GM12878 (cell line): ENCODE measurements around the gene TPGS1. TPM values are rescaled to one million over a fixed set of nuclear protein-coding genes. Genes with fewer than 3 reads are reported as not detected.

Experiments
- BRCA1 ChIP-seq: IDR thresholded peaks from 2 replicates; pipeline ENCODE4 v1.6.1; 2011; ENCODE audit warnings: low read depth, low read length, improper control_type of control experiment
- CREB1 ChIP-seq: IDR thresholded peaks from 2 replicates; pipeline ENCODE4 v1.6.1; 2012; ENCODE audit warnings: low read depth, mild to moderate bottlenecking, inconsistent platforms
- EED ChIP-seq: sonication (generic); IDR thresholded peaks from 2 replicates; pipeline ENCODE4 v1.6.1; 2016; ENCODE audit warnings: antibody characterized with exemption, low read depth
- HCFC1 ChIP-seq: fragments of 150-350 bp; IDR thresholded peaks from 2 replicates; pipeline ENCODE4 v1.6.1; 2014; ENCODE audit warnings: low read length
- HDAC6 ChIP-seq: fragments of 200-600 bp; sonication (generic); IDR thresholded peaks from one replicate; pipeline ENCODE4 v1.8.0; 2017; ENCODE audit warnings: antibody characterized with exemption; ENCODE audit not compliant: unreplicated experiment
- MYC ChIP-seq: IDR thresholded peaks from 2 replicates; pipeline ENCODE4 v1.6.1; 2011; ENCODE audit warnings: mild to moderate bottlenecking, low read length, moderate library complexity, inconsistent platforms; ENCODE audit not compliant: insufficient read depth, insufficient replicate concordance, insufficient read length, severe bottlenecking
- RUNX3 ChIP-seq: IDR thresholded peaks from 2 replicates; pipeline ENCODE4 v1.6.1; 2012; ENCODE audit warnings: low read length, inconsistent platforms
- SIX5 ChIP-seq: IDR thresholded peaks from 2 replicates; pipeline ENCODE4 v1.6.1; 2011; ENCODE audit warnings: mild to moderate bottlenecking, low read depth, low read length, moderate library complexity; ENCODE audit not compliant: severe bottlenecking
- SMC3 ChIP-seq: IDR thresholded peaks from 2 replicates; pipeline ENCODE4 v1.6.1; 2011; ENCODE audit warnings: low read length, improper control_type of control experiment, borderline replicate concordance
- STAT3 ChIP-seq: IDR thresholded peaks from 2 replicates; pipeline ENCODE4 v1.6.1; 2011; ENCODE audit warnings: low read depth, low read length, improper control_type of control experiment
- TBL1XR1 ChIP-seq: IDR thresholded peaks from 2 replicates; pipeline ENCODE4 v1.6.1; 2012; ENCODE audit warnings: low read depth, low read length, improper control_type of control experiment
- polyA plus RNA-seq, 11 experiments: library from polyadenylated mRNA; depleted of rRNA in 4 of 11; unstranded in 6 of 11; stranded (reverse) in 5 of 11; fragments of >200 nt; fragmentation: Nextera tagmentation in 4 of 11; fragmentation: Illumina TruSeq in 1 of 11; extraction: Ambion mirVana in 4 of 11; extraction: Trizol in 1 of 11; gene quantifications; 1 replicate in 1 of 11; 2 replicates in 10 of 11; pipeline versions ENCODE4 v1.2.1 to v1.2.3, GENCODE V29; 2011 to 2016; ENCODE audit warnings: inconsistent platforms in 2 of 11, missing spikeins in 2 of 11, low read depth in 1 of 11
- total RNA-seq, 4 experiments: library from RNA; depleted of rRNA in 3 of 4; stranded (reverse); fragments of >200 nt in 3 of 4; fragmentation: Illumina TruSeq in 1 of 4; extraction: Trizol in 1 of 4; gene quantifications; 2 replicates each; pipeline versions ENCODE4 v1.2.1 to v1.2.3, GENCODE V29; 2013 to 2021
- TF ChIP-seq, protein P1 (sequence below), 3 experiments: IDR thresholded peaks in 2 of 3; conservative IDR thresholded peaks in 1 of 3; 2 replicates each; pipeline ENCODE4 v1.5.1; 2011; ENCODE audit warnings: low read depth in 3 of 3, low read length in 3 of 3, mild to moderate bottlenecking in 3 of 3, control low read depth in 2 of 3, moderate library complexity in 2 of 3, inconsistent platforms in 1 of 3, mixed read lengths in 1 of 3; ENCODE audit not compliant: control insufficient read depth in 2 of 3, insufficient read depth in 1 of 3; ENCODE audit errors: extremely low read depth in 1 of 3
- TF ChIP-seq, protein P2 (sequence below): fragments of 450-650 bp; IDR thresholded peaks from 2 replicates; pipeline ENCODE4 v1.6.1; 2014; ENCODE audit warnings: mild to moderate bottlenecking
- TF ChIP-seq, protein P3 (sequence below): IDR thresholded peaks from 2 replicates; pipeline ENCODE4 v1.6.1; 2011; ENCODE audit warnings: low read depth, low read length, improper control_type of control experiment, borderline replicate concordance
- TF ChIP-seq, protein P4 (sequence below): fragments of 150-350 bp; IDR thresholded peaks from 2 replicates; pipeline ENCODE4 v1.6.1; 2014; ENCODE audit warnings: mild to moderate bottlenecking, low read depth, low read length
- TF ChIP-seq, protein P5 (sequence below): IDR thresholded peaks from 2 replicates; pipeline ENCODE4 v1.6.1; 2011; ENCODE audit warnings: borderline replicate concordance, low read depth, mild to moderate bottlenecking, moderate library complexity, low read length; ENCODE audit not compliant: insufficient read depth, poor library complexity, severe bottlenecking
- TF ChIP-seq, protein P6 (sequence below): IDR thresholded peaks from 2 replicates; pipeline ENCODE4 v1.6.1; 2011; ENCODE audit warnings: borderline replicate concordance, low read depth, mild to moderate bottlenecking, moderate library complexity, mixed read lengths, low read length; ENCODE audit not compliant: insufficient read depth; ENCODE audit errors: extremely low read length
- TF ChIP-seq, protein P7 (sequence below): fragments of 450-650 bp; IDR thresholded peaks from 2 replicates; pipeline ENCODE4 v1.6.1; 2017; ENCODE audit warnings: mild to moderate bottlenecking, low read depth, inconsistent platforms; ENCODE audit not compliant: poor library complexity, severe bottlenecking

Gene TPGS1
- total and polyA plus RNA-seq, 10 of the 15 experiments (the other 5 are each of a cell fraction or from before 2014, with no cell fraction given), result 0.24 to 24.7 (median 7.7) TPM; not detected in 2

DNA sequence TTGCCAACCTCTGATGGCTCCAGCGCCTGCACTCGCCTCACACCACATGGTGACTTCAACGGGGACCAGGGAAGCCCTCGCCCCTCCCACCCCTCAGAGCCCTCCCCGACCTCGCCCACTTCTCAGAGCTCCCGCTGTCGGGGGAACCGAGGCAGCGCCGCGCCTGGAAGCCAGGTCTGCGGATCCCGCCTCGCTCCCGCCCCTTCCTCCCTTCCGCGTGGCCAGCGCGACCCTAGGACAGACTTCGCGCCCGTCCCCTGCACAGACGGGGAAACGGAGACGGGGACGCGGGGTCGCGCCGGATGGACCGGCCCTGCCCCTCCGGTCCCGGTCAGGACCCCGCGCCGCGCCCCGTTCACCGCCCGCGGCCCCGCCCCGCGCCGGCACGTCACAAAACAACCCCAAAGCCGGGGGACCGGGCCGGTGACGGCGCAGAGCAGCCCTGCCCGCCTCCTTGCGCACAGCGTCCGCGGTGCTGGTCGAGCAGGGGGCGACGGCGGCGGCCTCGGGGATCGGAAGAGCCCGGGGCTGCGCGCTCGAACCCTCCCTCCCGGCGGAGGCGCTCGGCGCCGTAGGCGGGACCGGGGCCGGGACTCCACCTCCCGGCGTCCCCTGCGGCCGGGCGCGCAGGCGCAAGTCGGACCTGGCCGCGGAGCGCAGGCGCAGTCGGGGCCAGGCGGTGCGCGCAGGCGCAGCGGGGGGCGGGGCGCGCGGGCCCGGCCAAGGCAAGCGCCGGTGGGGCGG is 23.9 kb downstream of the TPGS1 start (continued):
- TF ChIP-seq, protein P1, sequence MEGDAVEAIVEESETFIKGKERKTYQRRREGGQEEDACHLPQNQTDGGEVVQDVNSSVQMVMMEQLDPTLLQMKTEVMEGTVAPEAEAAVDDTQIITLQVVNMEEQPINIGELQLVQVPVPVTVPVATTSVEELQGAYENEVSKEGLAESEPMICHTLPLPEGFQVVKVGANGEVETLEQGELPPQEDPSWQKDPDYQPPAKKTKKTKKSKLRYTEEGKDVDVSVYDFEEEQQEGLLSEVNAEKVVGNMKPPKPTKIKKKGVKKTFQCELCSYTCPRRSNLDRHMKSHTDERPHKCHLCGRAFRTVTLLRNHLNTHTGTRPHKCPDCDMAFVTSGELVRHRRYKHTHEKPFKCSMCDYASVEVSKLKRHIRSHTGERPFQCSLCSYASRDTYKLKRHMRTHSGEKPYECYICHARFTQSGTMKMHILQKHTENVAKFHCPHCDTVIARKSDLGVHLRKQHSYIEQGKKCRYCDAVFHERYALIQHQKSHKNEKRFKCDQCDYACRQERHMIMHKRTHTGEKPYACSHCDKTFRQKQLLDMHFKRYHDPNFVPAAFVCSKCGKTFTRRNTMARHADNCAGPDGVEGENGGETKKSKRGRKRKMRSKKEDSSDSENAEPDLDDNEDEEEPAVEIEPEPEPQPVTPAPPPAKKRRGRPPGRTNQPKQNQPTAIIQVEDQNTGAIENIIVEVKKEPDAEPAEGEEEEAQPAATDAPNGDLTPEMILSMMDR (IDR thresholded peaks at IDR 0.05 in 2 of 3, conservative IDR thresholded peaks at IDR 0.05 in 1 of 3; ENCODE audit: control insufficient read depth in 2 of 3, extremely low read depth in 1 of 3, insufficient read depth in 1 of 3, low read depth in 3 of 3, low read length in 3 of 3), result 0 out of 6 replicates have a peak, but pooled peaks of 1 of the 3 experiments have one; percentile 7
- TF ChIP-seq, protein P2, sequence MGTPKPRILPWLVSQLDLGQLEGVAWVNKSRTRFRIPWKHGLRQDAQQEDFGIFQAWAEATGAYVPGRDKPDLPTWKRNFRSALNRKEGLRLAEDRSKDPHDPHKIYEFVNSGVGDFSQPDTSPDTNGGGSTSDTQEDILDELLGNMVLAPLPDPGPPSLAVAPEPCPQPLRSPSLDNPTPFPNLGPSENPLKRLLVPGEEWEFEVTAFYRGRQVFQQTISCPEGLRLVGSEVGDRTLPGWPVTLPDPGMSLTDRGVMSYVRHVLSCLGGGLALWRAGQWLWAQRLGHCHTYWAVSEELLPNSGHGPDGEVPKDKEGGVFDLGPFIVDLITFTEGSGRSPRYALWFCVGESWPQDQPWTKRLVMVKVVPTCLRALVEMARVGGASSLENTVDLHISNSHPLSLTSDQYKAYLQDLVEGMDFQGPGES, result no peak
- TF ChIP-seq MYC (no peak), STAT3 (no peak), SMC3 (no peak), HDAC6 (no peak), HCFC1 (peak; percentile 86), SIX5 (peak; percentile 78), CREB1 (no peak), RUNX3 (no peak), EED (no peak), BRCA1 (no peak), TBL1XR1 (no peak)
- TF ChIP-seq, protein P3, sequence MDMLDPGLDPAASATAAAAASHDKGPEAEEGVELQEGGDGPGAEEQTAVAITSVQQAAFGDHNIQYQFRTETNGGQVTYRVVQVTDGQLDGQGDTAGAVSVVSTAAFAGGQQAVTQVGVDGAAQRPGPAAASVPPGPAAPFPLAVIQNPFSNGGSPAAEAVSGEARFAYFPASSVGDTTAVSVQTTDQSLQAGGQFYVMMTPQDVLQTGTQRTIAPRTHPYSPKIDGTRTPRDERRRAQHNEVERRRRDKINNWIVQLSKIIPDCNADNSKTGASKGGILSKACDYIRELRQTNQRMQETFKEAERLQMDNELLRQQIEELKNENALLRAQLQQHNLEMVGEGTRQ, result no peak
- TF ChIP-seq, protein P4, sequence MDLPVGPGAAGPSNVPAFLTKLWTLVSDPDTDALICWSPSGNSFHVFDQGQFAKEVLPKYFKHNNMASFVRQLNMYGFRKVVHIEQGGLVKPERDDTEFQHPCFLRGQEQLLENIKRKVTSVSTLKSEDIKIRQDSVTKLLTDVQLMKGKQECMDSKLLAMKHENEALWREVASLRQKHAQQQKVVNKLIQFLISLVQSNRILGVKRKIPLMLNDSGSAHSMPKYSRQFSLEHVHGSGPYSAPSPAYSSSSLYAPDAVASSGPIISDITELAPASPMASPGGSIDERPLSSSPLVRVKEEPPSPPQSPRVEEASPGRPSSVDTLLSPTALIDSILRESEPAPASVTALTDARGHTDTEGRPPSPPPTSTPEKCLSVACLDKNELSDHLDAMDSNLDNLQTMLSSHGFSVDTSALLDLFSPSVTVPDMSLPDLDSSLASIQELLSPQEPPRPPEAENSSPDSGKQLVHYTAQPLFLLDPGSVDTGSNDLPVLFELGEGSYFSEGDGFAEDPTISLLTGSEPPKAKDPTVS, result no peak
- TF ChIP-seq, protein P5, sequence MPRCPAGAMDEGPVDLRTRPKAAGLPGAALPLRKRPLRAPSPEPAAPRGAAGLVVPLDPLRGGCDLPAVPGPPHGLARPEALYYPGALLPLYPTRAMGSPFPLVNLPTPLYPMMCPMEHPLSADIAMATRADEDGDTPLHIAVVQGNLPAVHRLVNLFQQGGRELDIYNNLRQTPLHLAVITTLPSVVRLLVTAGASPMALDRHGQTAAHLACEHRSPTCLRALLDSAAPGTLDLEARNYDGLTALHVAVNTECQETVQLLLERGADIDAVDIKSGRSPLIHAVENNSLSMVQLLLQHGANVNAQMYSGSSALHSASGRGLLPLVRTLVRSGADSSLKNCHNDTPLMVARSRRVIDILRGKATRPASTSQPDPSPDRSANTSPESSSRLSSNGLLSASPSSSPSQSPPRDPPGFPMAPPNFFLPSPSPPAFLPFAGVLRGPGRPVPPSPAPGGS, result no peak
- TF ChIP-seq, protein P6, sequence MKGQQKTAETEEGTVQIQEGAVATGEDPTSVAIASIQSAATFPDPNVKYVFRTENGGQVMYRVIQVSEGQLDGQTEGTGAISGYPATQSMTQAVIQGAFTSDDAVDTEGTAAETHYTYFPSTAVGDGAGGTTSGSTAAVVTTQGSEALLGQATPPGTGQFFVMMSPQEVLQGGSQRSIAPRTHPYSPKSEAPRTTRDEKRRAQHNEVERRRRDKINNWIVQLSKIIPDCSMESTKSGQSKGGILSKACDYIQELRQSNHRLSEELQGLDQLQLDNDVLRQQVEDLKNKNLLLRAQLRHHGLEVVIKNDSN, result no peak
- TF ChIP-seq, protein P7, sequence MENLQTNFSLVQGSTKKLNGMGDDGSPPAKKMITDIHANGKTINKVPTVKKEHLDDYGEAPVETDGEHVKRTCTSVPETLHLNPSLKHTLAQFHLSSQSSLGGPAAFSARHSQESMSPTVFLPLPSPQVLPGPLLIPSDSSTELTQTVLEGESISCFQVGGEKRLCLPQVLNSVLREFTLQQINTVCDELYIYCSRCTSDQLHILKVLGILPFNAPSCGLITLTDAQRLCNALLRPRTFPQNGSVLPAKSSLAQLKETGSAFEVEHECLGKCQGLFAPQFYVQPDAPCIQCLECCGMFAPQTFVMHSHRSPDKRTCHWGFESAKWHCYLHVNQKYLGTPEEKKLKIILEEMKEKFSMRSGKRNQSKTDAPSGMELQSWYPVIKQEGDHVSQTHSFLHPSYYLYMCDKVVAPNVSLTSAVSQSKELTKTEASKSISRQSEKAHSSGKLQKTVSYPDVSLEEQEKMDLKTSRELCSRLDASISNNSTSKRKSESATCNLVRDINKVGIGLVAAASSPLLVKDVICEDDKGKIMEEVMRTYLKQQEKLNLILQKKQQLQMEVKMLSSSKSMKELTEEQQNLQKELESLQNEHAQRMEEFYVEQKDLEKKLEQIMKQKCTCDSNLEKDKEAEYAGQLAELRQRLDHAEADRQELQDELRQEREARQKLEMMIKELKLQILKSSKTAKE, result no peak
